GM23248 (cell line): ENCODE measurements around the gene ITGB7.

Experiments
- EZH2 ChIP-seq: fragments of 200-600 bp; sonication (generic); IDR thresholded peaks from 2 replicates; pipeline ENCODE4 v1.6.1; 2018; ENCODE audit warnings: antibody characterized with exemption, mild to moderate bottlenecking; ENCODE audit not compliant: insufficient read depth, poor library complexity, severe bottlenecking
- EZH2phosphoT487 ChIP-seq: fragments of 200-600 bp; sonication (generic); IDR thresholded peaks from 2 replicates; pipeline ENCODE4 v1.6.1; 2018; ENCODE audit warnings: antibody characterized with exemption, moderate library complexity, mild to moderate bottlenecking, low read depth; ENCODE audit not compliant: insufficient read depth

- TF ChIP-seq EZH2phosphoT487 (no peak), EZH2 (no peak)
These were observed 61.4 kb downstream of the ITGB7 start for GRCh38 chr12:53145383-53146260.
